NCI-H526 (cell line): ENCODE results near the gene MS4A18.

Source experiments
- DNase-seq, 2 experiments: peaks; one replicate each; lab custom pipeline; 2025; lab: John Stamatoyannopoulos, UW

The MS4A18 gene

GRCh38 chr11:60786811-60787567 is 62.5 kb downstream of the MS4A18 start:
- no peak for DNase-seq

- DNase-seq = no peak
These were observed 64.0 kb downstream of the MS4A18 start for GRCh38 chr11:60788401-60789125.

- no peak for DNase-seq
These were observed 66.2 kb downstream of the MS4A18 start for GRCh38 chr11:60790726-60791125.

- no peak for DNase-seq
These were observed 66.8 kb downstream of the MS4A18 start for GRCh38 chr11:60791153-60791933.

- no peak for DNase-seq
These were observed 68.0 kb downstream of the MS4A18 start for GRCh38 chr11:60792521-60792920.
